ENCODE data around the gene SAMD4A.

Gene SAMD4A

GRCh38 chr14:54672181-54672580 lies 105.3 kb downstream of the SAMD4A start:
- H3K4me3 ChIP-seq (ENCODE audit: control insufficient read depth, low read depth, low read length) = no peak overlapping the region
- no peak for DNase-seq (ENCODE audit: low read depth)
- TF ChIP-seq CTCF (conservative IDR thresholded peaks at IDR 0.05; ENCODE audit: control insufficient read depth, insufficient read depth, low read depth, low read length) = no peak

- H3K4me3 ChIP-seq (ENCODE audit: control insufficient read depth, low read depth, low read length) = no peak overlapping the region
- peak; percentile 45 for DNase-seq (ENCODE audit: low read depth)
- no peak for TF ChIP-seq CTCF (conservative IDR thresholded peaks at IDR 0.05; ENCODE audit: control insufficient read depth, insufficient read depth, low read depth, low read length)
Observed at GRCh38 chr14:54672688-54673087, 105.8 kb downstream of the SAMD4A start.

GRCh38 chr14:54673193-54674045 lies 106.5 kb downstream of the SAMD4A start:
- H3K4me3 ChIP-seq (ENCODE audit: control insufficient read depth, low read depth, low read length) = no peak overlapping the region
- TF ChIP-seq CTCF (conservative IDR thresholded peaks at IDR 0.05; ENCODE audit: control insufficient read depth, insufficient read depth, low read depth, low read length) = no peak
- peak; percentile 45 for DNase-seq (ENCODE audit: low read depth)

- no peak overlapping the region for H3K4me3 ChIP-seq (ENCODE audit: control insufficient read depth, low read depth, low read length)
- TF ChIP-seq CTCF (conservative IDR thresholded peaks at IDR 0.05; ENCODE audit: control insufficient read depth, insufficient read depth, low read depth, low read length) = no peak
- DNase-seq (ENCODE audit: low read depth) = no peak
Observed at GRCh38 chr14:54674046-54674741, 107.3 kb downstream of the SAMD4A start.

GRCh38 chr14:54675236-54676128 lies 108.6 kb downstream of the SAMD4A start:
- TF ChIP-seq CTCF (conservative IDR thresholded peaks at IDR 0.05; ENCODE audit: control insufficient read depth, insufficient read depth, low read depth, low read length) = no peak
- H3K4me3 ChIP-seq (ENCODE audit: control insufficient read depth, low read depth, low read length) = no peak overlapping the region
- no peak for DNase-seq (ENCODE audit: low read depth)
